HG02973 (cell line): ENCODE data around the gene SRRD.

Source experiments
- ATAC-seq: cut with Tn5 transposase; IDR thresholded peaks from one replicate; pipeline ENCODE4 v1.9.1; 2021; ENCODE audit warnings: moderate library complexity; ENCODE audit not compliant: unreplicated experiment

Gene SRRD

DNA sequence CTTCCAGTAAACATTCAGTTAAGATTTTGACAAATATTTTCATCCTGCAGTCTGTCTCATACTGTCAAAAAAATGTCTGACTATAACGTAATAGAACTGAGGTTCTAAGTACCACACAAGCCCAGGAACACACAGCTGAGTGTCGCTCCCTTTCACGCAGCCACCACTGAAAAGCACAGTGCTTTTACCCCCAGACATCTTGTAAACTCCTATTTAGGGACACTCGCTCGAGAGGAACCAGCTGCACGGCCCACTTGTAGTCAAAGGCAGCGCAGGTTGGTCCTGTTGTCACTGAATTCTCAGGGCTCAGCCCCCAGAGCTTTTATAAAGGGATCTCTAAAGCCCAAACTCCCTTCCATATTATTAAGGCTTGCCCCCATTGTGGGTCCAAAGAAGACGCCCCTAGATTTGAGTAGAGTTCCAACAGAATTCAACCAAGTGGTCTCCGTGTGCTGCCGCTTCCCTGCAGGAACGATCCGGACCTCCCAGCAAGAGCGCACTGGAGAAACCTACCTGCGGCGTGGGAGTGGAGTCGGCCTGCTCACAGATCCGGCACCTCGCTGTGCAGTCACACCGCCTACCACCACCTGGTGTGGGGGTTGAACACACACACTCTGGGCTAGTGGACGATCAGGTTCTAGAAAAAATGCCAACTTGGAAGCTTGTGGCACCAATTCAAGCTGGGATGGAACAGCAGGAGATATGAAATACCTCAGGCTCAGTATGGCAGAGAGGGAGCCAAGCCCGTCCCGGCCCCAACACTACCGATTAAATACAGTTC, 31.3 kb upstream of the SRRD start:
- ATAC-seq, result no peak

DNA sequence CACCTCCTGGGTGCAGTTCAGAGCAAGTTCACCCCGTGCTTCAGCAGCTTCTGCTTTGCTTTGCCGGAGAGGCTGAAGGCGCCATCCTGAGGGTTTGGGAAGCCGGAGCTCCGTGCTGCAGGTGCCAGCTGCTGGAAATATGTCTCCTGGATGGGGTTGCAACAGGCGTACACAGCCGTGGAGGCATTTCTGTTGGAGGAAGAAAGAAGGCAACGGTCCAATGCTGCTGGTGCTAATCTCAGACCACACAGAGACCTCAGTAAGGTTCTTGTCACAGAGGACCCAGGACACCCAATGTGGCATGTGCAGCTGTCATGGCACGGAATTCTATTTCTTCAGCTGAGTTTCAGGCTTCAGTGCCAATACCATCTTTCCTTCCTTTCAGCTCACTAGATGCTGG, 30.5 kb upstream of the SRRD start:
- ATAC-seq, result no peak

DNA sequence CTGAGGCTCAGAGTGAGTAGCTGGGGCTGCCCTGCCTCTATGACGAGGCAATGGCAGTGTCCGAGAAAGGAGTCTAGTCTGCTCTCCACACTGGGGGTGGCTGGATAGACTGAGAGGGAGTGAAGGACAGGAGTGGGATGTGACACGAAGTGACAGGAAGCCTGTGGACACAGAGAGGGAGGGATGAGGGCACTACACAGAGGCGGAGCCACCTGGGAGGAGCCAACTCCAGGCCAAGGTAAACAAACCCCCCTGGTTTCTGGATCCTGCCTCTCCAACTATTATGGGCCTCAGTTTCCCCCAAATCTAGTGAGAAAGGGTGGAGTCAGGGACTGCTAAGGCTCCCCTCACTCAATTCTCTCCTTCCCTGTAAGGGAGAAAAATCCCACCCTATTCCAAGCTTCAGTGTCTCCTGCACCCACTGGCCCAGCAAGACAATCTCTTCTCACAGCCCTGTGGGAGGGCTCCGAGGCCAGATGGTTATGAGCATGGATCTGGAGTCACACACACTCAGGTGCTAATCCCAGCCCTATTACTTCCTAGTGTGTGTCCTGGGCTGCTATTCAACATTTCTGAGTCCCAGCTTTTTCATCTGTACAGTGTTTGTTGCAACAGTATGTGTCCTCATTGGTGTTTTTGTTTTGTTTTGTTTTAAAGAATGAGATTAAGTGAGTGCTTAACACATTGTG, 29.7 kb upstream of the SRRD start:
- no peak for ATAC-seq

DNA sequence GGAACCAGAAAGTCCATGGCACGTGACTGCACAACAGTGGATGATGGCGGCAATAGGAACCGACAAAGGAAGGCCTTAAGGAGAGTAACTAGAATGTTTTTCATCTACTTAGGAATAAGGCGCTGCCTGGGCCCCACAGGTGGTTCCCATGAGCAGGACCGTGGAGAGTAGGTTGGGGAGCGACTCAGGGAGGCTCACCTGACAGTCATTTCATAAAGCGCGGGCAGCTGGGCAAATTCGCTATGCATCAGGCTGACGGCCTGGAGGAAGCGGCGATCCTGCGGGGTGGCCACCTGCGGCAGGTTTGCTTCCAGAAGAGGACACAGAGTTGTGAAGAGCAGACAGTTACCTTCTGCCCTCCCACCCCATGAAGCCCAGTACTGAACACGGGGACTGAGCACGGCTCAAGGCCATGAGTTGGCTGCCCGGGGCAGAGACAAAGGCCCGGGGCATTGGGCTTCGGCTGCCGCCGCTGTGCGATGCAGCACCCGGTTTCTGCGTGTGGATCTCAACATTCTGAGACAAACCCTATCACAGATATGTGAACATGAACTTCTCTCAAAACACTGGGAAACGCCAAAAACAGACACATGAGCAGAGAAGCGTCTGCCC, 25.9 kb upstream of the SRRD start:
- no peak for ATAC-seq

DNA sequence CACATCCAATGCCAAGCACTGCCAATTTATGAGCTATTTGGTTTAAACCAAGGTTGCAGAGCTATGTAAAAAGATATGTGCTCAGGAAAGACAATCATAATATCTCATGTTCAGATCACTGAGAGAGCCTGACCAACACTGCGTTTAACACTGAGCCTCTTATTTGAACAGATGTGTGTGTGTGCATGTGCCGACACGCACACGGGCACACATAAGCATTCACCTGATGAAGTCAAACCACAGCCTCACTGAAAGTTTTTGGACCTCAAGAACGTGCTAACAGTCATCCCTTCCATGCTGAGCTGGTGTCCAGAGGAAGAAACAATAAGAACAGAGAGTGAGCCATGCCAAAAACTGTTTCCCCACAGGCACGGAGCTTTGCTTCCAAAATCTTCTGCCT, 23.5 kb upstream of the SRRD start:
- no peak for ATAC-seq

DNA sequence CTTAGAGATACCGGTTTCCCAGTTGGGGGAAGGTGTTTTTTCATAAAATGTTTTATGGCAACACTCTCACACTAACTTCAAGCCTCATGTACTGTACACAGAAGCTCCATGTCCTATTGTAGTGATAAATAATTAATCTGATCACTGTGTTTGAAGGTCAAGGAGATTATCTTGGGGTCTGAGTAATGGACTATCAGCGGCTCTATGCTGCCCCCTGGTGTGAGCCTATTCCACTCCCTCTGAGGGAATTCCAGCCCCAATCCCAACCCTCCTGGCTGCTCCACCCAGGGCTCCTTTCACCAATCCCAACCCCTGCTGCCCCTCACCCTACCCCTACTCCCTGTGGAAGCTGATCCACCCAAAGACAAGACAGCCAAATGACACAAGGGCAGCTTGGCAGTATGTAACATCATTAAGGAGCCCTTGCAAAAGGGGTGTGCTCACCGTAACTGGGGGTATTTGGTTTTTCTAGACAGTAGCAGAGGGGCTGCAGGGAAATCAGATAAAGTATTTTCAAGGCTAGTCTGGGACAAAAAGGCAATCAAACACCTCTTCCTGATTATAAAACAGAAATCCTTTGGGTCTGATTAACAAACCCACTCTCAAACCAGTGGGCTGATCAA, 22.4 kb upstream of the SRRD start:
- ATAC-seq, result no peak

DNA sequence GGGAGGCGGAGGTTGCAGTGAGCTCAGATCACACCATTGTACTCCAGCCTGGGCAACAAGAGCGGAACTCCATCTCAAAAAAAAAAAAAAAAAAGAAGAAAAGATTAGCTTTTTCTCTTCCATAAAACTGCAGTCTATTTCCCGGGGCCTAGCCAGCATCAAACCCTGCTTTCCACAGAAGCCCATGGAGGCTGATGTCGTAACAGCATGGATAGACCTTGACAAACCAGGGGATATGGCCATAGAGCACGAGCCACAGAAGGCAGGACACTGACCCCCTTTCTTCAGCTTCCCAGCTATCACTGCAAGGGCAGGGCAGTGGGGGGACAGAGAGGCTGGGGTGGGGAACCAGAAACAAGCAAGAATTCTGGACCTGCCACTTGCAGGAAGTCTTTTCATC, 21.6 kb upstream of the SRRD start:
- no peak for ATAC-seq

DNA sequence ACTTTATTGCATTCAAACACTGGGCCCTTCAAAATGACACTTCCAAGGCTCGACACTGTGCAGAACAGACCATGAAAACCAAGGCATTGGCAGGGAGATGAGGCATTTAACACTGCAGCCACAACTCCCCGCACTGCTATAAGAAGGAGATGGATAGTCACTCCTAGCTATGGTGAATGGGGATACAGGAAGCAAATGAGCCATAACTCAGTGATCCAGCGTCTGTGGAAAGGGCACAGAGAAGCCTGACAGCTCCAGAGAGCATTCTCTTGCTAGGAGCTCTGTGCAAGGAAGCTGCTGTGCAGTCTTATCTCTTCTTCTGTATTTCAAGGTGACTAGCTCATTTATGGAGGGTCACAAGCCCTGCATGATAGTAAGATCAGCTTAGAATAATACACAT, 21.0 kb upstream of the SRRD start:
- ATAC-seq, result no peak

DNA sequence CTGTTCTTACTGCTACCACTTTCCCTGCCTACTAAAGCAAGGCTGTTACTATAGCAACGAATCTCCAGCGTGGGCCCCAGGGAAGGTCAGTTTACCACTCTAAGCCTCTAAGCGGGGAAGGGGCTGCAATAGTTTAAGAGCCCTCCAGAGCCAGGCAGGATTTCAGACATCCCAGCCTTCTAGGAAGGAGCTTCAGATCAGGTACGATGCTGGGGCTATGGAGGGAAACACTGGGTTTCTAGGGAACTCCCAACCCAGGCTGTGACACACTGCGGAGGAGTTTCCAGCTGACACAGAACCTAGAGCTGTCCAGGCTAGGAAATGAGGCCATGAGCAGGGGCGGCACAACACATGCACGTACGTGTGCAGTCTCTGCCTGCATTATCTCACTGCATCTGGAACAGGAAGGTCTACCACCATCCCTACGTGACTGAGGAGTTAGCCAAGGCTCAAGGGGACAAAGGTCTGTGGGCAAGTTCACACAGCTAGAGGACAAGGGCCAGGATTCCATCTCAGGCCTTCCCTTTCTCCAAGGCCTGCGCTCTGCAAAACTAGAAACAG, 20.5 kb upstream of the SRRD start:
- no peak for ATAC-seq

DNA sequence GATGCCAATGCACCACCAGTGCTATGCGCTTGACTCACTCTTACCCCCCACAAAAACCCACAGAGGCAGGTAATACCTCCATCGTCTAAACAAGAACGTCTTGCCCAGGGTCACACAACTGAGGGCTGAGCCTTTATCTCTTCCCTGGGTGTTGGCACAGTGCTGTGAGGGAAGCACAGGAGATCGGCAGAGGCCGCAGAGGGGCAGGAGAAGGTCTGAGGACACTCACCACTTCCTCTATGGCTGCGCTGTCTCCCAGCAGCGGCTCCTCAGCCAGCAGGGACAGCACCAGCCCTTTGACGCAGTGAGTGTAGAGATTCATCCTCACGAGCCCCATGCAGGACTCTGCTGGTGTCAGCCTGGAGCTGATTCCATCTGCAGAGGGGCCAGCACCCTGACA, 20.0 kb upstream of the SRRD start:
- no peak for ATAC-seq

DNA sequence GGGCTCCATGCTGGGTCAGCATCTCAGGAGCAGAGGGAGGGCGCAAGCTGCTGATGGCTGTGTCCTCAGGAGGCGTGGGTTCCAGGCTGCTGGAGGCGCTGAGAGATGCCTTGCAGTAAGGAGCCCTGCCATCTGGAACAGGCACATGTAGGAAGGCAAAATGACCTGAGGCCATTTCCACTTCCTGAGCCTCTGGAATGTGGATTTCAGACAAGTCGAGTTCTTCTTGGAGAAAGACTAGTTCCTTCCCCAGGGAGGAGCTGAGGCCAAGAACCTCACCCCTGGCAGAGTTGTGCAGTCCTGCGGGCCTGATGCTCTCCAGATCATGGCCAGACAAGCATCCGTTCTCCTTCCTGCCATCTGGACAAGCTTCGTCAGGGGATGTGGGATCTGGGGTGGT, 19.4 kb upstream of the SRRD start:
- no peak for ATAC-seq

DNA sequence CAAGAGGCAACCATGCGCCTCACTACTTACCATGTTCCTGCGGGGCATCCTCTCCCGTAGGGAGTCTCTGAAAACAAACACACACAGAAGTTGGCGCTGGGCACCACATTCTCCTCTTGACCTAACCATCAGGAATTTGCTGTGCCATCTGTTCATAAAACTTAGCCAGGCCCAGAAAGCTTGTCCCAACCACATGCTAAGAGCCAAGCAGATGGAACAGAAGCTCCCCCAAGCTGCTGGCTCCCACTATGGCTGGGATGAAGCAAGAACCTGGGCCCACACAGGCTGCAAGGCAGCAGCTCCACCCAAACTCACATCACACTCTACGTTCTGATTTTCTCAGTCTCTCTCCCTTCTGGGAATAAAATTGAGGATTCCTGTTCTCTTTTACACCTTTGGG, 17.5 kb upstream of the SRRD start:
- no peak for ATAC-seq

DNA sequence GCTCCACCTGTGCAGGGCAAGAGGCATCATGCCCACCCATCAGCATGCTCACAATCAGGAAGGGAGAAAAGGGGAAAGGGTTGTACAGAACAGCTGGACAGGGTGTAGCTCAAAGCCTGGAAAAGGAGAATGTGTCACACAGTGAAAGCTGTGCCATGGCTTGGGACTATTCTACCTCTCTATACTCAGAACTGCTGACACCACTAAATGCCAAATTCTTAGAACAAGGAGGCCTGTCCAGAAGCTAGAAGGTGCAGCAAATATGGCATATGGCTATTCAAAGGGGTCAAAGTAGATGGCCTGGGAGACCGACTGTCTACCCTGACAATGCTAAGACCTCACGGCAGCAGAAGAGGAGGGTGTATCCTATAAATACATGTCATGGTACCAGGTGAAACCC, 12.9 kb upstream of the SRRD start:
- no peak for ATAC-seq

DNA sequence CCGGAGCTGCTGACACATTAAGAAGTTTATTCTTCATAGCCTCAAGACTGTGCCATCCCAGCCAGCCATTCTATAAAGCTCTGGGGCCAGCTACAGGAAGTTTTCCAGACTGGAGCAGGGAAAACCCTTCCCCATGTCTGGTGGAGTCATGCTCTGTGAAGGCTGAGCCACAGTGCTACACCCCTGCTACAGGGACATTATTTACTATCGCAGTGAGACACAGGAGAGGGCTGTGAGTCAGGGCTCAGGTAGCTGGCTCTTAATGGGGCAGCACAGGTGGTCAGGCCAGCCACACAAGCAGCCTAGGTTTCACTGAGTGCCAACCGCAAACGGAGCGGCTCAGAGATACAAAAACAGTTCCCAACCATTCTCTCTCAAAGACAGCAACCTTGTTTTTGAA, 12.2 kb upstream of the SRRD start:
- no peak for ATAC-seq

DNA sequence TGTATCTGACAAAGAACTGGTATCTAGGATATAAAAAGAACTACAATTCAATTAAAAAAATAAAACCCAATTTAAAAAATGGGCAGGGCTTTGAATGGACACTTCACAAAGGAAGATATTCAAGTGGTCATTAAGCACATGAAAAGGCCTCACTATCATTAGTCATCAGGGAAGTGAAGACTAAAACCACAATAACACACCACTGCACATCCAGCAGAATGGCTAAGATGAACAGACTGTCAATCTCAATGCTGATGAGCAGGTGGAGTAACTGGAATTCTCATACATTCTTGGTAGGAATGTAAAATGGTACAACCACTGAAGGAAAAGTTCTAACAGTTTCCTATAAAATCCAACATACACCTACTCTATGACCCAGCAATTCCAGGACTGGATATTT, 9.0 kb upstream of the SRRD start:
- no peak for ATAC-seq

DNA sequence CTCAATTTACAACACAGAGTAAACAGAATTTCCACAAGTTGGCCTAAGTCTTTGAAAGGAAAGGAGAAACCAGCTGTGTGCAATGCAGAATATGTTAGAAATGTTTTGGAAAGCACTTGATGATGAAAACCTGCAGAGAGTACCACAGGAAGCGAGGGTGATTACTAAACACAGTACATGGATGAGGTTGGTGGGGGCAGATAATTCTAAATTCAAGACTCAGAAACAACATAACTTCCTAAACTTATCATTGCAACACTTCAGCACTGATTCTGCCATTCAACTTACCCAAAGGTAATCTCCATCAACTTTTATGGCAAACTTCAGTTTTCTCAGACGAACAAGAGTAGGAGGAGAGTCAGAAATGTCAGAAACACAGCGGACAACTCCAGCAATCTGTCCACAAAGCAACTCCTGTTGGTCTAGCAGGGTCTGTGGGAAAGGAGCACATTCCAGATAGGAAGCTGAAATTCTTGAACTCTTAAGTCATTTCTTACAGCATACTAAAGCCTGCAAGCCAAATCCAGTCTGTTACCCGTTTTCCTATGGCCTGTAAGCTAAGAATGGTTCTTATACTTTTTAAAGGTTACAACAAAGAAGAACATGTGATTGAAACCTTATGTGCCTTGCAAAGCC, 6.9 kb upstream of the SRRD start:
- ATAC-seq, result no peak

DNA sequence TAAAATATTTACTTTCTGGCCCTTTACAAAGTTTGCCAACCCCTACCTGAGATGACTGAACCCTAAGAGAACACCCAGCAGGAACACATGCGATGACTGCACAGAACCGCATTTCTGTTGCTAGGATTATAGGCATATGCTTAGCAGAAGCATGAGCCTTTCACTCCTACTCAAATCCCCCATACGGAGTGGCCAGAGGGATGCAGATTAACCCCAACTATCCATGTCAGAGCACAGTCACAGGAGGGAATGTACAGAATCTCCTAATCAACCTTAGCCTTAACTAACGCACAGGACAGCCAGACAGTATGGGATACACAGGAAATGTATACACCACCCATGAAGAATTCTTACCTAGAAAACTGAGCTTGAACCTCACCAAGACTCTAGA, 6.3 kb upstream of the SRRD start:
- ATAC-seq, result no peak

DNA sequence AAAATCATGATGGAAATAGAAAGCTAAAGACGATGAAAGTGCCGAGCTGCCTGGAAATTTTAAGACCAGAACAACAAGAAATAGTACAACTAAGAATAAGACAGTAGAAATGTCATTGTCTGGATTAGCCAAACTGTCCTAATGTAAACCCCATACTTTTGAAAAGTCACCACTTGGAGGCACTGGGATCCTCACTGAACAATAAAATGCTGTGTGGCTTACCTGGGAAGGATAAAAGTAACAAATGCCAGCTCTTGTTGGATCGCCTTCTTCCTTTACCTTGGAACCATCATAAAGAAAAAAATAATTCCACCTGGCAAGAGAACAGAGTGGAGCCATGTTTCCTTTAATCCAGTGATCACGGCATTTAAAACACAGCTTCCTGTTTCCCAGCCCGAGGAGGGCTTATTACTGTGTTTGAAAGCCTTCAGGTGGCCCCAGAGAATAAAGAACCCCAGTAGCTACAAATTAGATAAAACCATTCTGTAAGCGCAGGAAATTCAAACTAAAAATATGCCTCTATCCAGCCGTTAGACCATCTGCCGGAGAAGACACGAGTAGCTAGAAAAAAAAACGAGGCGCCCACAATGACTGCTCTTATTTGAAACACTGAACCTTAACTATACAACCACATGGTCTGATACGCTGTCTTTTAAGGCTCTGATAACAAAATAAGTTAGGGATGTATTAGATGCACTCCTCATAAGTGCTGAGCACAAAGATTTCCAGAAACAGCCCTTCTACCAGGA, 4.5 kb upstream of the SRRD start:
- no peak for ATAC-seq

DNA sequence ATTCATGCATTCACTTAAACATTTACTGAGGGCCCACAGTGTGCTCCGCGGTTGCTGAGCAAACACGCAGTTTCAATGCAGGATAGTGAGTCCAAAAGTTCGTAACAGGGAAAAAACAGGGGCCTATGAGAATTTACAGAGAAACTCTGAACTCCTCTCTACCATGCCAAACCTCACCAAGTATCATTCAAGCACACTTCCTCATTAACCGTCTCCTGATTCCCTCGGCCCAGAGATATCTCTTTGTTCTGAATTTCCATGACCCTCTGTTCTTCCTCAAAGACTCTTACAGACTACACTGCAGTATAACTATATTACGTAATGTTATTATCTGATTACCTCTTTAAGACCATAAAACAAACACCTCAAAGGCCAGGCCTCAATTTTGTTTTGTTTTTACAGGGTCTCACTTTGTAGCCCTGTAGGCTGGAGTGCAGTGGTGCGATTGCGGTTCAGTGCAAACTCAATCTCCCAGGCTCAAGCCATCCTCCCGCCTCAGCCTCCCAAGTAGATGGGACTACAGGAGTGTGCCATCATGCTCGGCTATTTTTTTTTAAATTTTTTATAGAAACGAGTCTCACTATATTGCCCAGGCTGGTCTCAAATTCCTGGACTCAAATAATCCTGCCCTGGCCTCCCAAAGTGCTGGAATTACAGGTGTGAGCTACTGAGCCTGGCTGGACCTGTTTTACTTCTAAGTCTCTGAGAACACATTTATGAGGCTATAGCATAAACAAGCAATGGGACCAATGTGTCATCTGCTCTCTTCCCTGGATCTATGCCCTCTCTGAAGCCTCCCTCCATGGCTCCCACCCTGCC, 3.7 kb upstream of the SRRD start:
- ATAC-seq, result no peak

DNA sequence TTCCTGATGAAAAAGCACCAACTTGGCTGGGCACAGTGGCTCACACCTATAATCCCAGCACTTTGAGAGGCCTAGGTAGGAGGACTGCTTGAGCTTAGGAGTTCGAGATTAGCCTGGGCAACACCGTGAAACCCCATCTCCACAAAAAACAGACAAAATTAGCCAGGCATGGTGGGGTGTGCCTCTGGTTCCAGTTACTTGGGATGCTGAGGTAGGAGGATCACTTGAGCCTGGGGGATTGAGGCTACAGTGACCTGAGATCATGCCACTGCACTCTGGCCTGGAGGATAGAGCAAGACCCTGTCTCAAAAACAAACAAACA, 3.1 kb upstream of the SRRD start:
- ATAC-seq, result no peak
